Measurements from ENCODE around the gene SLC46A3.

DNA sequence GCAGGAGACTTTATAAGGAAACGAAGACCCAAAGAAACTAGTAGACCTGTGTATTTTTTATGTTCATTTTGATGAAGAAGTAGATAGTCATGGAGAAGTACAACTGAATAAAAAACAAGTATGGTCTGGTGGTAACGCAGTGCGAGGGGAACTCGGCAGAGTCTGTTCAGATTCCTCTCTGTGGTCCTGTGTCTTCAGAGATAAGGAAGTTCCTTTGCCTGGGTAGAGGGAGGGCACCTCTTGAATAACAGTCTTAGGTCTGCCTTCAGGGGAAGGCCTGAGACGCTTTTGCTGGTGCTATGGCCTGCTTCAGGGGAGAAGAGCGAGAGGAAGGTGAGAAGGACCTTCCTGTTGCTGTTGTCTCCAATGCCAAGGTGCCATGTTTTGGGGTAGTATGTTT lies 25.9 kb upstream of the SLC46A3 start:
- TF ChIP-seq, protein P1, sequence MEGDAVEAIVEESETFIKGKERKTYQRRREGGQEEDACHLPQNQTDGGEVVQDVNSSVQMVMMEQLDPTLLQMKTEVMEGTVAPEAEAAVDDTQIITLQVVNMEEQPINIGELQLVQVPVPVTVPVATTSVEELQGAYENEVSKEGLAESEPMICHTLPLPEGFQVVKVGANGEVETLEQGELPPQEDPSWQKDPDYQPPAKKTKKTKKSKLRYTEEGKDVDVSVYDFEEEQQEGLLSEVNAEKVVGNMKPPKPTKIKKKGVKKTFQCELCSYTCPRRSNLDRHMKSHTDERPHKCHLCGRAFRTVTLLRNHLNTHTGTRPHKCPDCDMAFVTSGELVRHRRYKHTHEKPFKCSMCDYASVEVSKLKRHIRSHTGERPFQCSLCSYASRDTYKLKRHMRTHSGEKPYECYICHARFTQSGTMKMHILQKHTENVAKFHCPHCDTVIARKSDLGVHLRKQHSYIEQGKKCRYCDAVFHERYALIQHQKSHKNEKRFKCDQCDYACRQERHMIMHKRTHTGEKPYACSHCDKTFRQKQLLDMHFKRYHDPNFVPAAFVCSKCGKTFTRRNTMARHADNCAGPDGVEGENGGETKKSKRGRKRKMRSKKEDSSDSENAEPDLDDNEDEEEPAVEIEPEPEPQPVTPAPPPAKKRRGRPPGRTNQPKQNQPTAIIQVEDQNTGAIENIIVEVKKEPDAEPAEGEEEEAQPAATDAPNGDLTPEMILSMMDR (IDR thresholded peaks at IDR 0.05) = no peak
- TF ChIP-seq EP300 (IDR thresholded peaks at IDR 0.05) = no peak
